Karpas-422 (cell line): ENCODE data around the gene RTN4IP1. TPM values are rescaled to one million over a fixed set of nuclear protein-coding genes. Genes with fewer than 3 reads are reported as not detected.

ENCODE experiments used
- DNase-seq: peaks from one replicate; pipeline ENCODE4 v3.0.0-alpha.2; 2015
- H2AFZ ChIP-seq: fragments of 200-600 bp; sonication (generic); 2 replicates; pipeline ENCODE4 v1.6.1; 2014; ENCODE audit warnings: antibody characterized with exemption, low read length, mixed read lengths
- H3K27ac ChIP-seq: fragments of 200-600 bp; sonication (generic); 2 replicates; pipeline ENCODE4 v1.5.1; 2014; ENCODE audit warnings: mild to moderate bottlenecking, low read length, moderate library complexity
- H3K27me3 ChIP-seq: fragments of 200-600 bp; sonication (generic); 2 replicates; pipeline ENCODE4 v1.6.1; 2014; ENCODE audit warnings: low read length, mixed read lengths
- H3K36me3 ChIP-seq: fragments of 200-600 bp; sonication (generic); 2 replicates; pipeline ENCODE4 v1.6.1; 2014; ENCODE audit warnings: low read length, mixed read lengths; ENCODE audit not compliant: insufficient read depth
- H3K4me1 ChIP-seq: fragments of 200-600 bp; sonication (generic); 2 replicates; pipeline ENCODE4 v1.6.1; 2014; ENCODE audit warnings: mild to moderate bottlenecking, low read length, mixed read lengths
- H3K4me2 ChIP-seq: fragments of 200-600 bp; sonication (generic); 2 replicates; pipeline ENCODE4 v1.6.1; 2014; ENCODE audit warnings: low read length, low read depth, mild to moderate bottlenecking; ENCODE audit not compliant: poor library complexity, severe bottlenecking
- H3K4me3 ChIP-seq: fragments of 200-600 bp; sonication (generic); 2 replicates; pipeline ENCODE4 v1.5.1; 2014; ENCODE audit warnings: mild to moderate bottlenecking, antibody characterized with exemption, low read length, mixed read lengths
- H3K79me2 ChIP-seq: fragments of 200-600 bp; sonication (generic); 2 replicates; pipeline ENCODE4 v1.6.1; 2014; ENCODE audit warnings: mild to moderate bottlenecking, low read length, mixed read lengths
- H3K9ac ChIP-seq: fragments of 200-600 bp; sonication (generic); 2 replicates; pipeline ENCODE4 v1.6.0; 2014; ENCODE audit warnings: low read length
- H3K9me2 ChIP-seq: fragments of 200-600 bp; sonication (generic), shearing (Covaris generic); replicated peaks from 2 replicates; pipeline ENCODE4 v1.6.0; 2014; ENCODE audit warnings: mild to moderate bottlenecking, low read length, moderate library complexity; ENCODE audit not compliant: insufficient read depth
- H3K9me3 ChIP-seq: fragments of 300-700, 200-600 bp; sonication (generic); 2 replicates; pipeline ENCODE4 v1.6.1; 2014; ENCODE audit warnings: low read length, mixed read lengths
- H4K20me1 ChIP-seq: fragments of 200-600 bp; sonication (generic); 2 replicates; pipeline ENCODE4 v1.6.1; 2014; ENCODE audit warnings: mild to moderate bottlenecking, antibody characterized with exemption, low read length, low read depth; ENCODE audit not compliant: insufficient read depth
- small RNA-seq: library from RNA; depleted of rRNA; stranded (forward); fragments of <200 nt; gene quantifications from one replicate; pipeline ENCODE3, GENCODE V24; 2014
- total RNA-seq: library from RNA; depleted of rRNA; stranded (reverse); fragments of >200 nt; shearing (Covaris generic); gene quantifications from 2 replicates; pipeline ENCODE4 v1.2.3, GENCODE V29; 2014; ENCODE audit warnings: low replicate concordance; rRNA removed

The RTN4IP1 gene
- total RNA-seq, 1 experiment from 2014 or later, result 14.3 TPM

GRCh38 chr6:106527979-106528378, 101.3 kb downstream of the RTN4IP1 start:
- Histone ChIP-seq H3K36me3 (peaks cover 68% of the 10 kb centered on the region), H3K9ac (no peak overlapping the region), H3K4me1 (peaks cover 68% of the 10 kb centered on the region), H3K27ac (0 out of 2 replicates have a peak overlapping the region, but pooled peaks have one; percentile 7), H3K27me3 (no peaks in the 10 kb centered on the region), H3K79me2 (peaks cover 84% of the 10 kb centered on the region), H4K20me1 (no peaks in the 10 kb centered on the region), H3K9me2 (no peaks in the 10 kb centered on the region), H3K4me2 (no peak overlapping the region), H3K9me3 (no peaks in the 10 kb centered on the region), H3K4me3 (no peak overlapping the region), H2AFZ (no peak overlapping the region)
- no peak for DNase-seq

GRCh38 chr6:106527117-106527516, 102.2 kb downstream of the RTN4IP1 start:
- Histone ChIP-seq H2AFZ (no peak overlapping the region), H3K9me2 (no peaks in the 10 kb centered on the region), H3K9ac (no peak overlapping the region), H3K4me2 (no peak overlapping the region), H3K79me2 (peaks cover 85% of the 10 kb centered on the region), H3K4me1 (peaks cover 68% of the 10 kb centered on the region), H4K20me1 (no peaks in the 10 kb centered on the region), H3K27ac (no peak overlapping the region), H3K36me3 (peaks cover 62% of the 10 kb centered on the region), H3K27me3 (no peaks in the 10 kb centered on the region), H3K9me3 (no peaks in the 10 kb centered on the region), H3K4me3 (no peak overlapping the region)
- DNase-seq, result no peak

- peaks cover 87% of the 10 kb centered on the region for H3K79me2 ChIP-seq
- no peaks in the 10 kb centered on the region for H3K9me3 ChIP-seq
- H3K27me3 ChIP-seq, result no peaks in the 10 kb centered on the region
- no peak overlapping the region for H3K9ac ChIP-seq
- peaks cover 52% of the 10 kb centered on the region for H3K36me3 ChIP-seq
- no peaks in the 10 kb centered on the region for H3K9me2 ChIP-seq
- H3K4me2 ChIP-seq, result peak overlapping the region; percentile 84
- H3K27ac ChIP-seq, result peak overlapping the region; percentile 96
- no peaks in the 10 kb centered on the region for H4K20me1 ChIP-seq
- peaks cover 67% of the 10 kb centered on the region for H3K4me1 ChIP-seq
- no peak overlapping the region for H2AFZ ChIP-seq
- H3K4me3 ChIP-seq, result no peak overlapping the region
- DNase-seq, result no peak
Observed at GRCh38 chr6:106525882-106526275, 103.4 kb downstream of the RTN4IP1 start.

- peaks cover 46% of the 10 kb centered on the region for H3K36me3 ChIP-seq
- no peaks in the 10 kb centered on the region for H4K20me1 ChIP-seq
- H3K27ac ChIP-seq, result peak overlapping the region; percentile 96
- H3K9me2 ChIP-seq, result no peaks in the 10 kb centered on the region
- DNase-seq, result peak; percentile 61
- H3K4me3 ChIP-seq, result peak overlapping the region; percentile 71
- no peaks in the 10 kb centered on the region for H3K9me3 ChIP-seq
- peak overlapping the region; percentile 58 for H3K9ac ChIP-seq
- H3K4me2 ChIP-seq, result peak overlapping the region; percentile 84
- no peak overlapping the region for H2AFZ ChIP-seq
- peaks cover 68% of the 10 kb centered on the region for H3K4me1 ChIP-seq
- H3K27me3 ChIP-seq, result no peaks in the 10 kb centered on the region
- H3K79me2 ChIP-seq, result peaks cover 87% of the 10 kb centered on the region
Observed at GRCh38 chr6:106525107-106525881, 104.0 kb downstream of the RTN4IP1 start.

GRCh38 chr6:106522562-106523250, 106.6 kb downstream of the RTN4IP1 start:
- Histone ChIP-seq H2AFZ (no peak overlapping the region), H3K9me2 (no peaks in the 10 kb centered on the region), H3K4me3 (peak overlapping the region; percentile 71), H4K20me1 (no peaks in the 10 kb centered on the region), H3K9me3 (no peaks in the 10 kb centered on the region), H3K9ac (peak overlapping the region; percentile 80), H3K27ac (peak overlapping the region; percentile 96), H3K79me2 (peaks cover 82% of the 10 kb centered on the region), H3K4me1 (peaks cover 87% of the 10 kb centered on the region), H3K4me2 (peak overlapping the region; percentile 84), H3K36me3 (peaks cover 26% of the 10 kb centered on the region), H3K27me3 (no peaks in the 10 kb centered on the region)
- DNase-seq, result peak; percentile 71

Small RNA genes lying within 50 kb of the gene (small RNA-seq; reads per million reads assigned to genes)
- not detected for gene RNU6-527P

Other genes starting within 250 kb of the RTN4IP1 start
- gene QRSL1, start 80 bp upstream of the RTN4IP1 start, total RNA-seq, result 48.1 and 61.4 TPM in 2 replicates